ENCODE results near the gene LRIT1. TPM values are rescaled to one million over a fixed set of nuclear protein-coding genes. Genes with fewer than 3 reads are reported as not detected.

The LRIT1 gene
- total RNA-seq, 1 experiment from 2014 or later = not detected

- peaks cover 21% of the 10 kb centered on the region for H3K27me3 ChIP-seq (replicated peaks; ENCODE audit: insufficient read depth, low read depth, low read length, poor library complexity)
- H3K4me1 ChIP-seq (ENCODE audit: insufficient read depth, low read length, poor library complexity, severe bottlenecking) = no peaks in the 10 kb centered on the region
- no peaks in the 10 kb centered on the region for H3K9me3 ChIP-seq (ENCODE audit: low read depth, low read length, poor library complexity, severe bottlenecking)
- DNase-seq (ENCODE audit: low spot score) = no peak
- H3K27ac ChIP-seq (ENCODE audit: low read depth, low read length, poor library complexity, severe bottlenecking) = no peak overlapping the region
- no peak overlapping the region for H3K4me3 ChIP-seq (ENCODE audit: low read depth, low read length, poor library complexity, severe bottlenecking)
- CTCF ChIA-PET = no interaction called here
- TF ChIP-seq EZH2 (IDR thresholded peaks at IDR 0.05; ENCODE audit: borderline replicate concordance, low read depth, low read length, poor library complexity, severe bottlenecking) = no peak
- TF ChIP-seq CTCF (conservative IDR thresholded peaks at IDR 0.05; ENCODE audit: low read depth, low read length) = no peak
- POLR2A ChIA-PET (ENCODE audit: low non-redundant PET) = no interaction called here
- intact Hi-C loops (cut with micrococcal nuclease; ENCODE audit: unreplicated experiment) = no loop called here
- H3K36me3 ChIP-seq (ENCODE audit: insufficient read depth, low read length, poor library complexity, severe bottlenecking) = no peaks in the 10 kb centered on the region
- BruUV-seq (replicated peaks) = no TSS peak
Measured at GRCh38 chr10:84227810-84228209, 13.5 kb downstream of the LRIT1 start.

GRCh38 chr10:84226616-84227015 lies 14.7 kb downstream of the LRIT1 start:
- H3K27me3 ChIP-seq (replicated peaks; ENCODE audit: insufficient read depth, low read depth, low read length, poor library complexity) = peaks cover 12% of the 10 kb centered on the region
- POLR2A ChIA-PET (ENCODE audit: low non-redundant PET) = no interaction called here

GRCh38 chr10:84225427-84226173 lies 15.7 kb downstream of the LRIT1 start, which contains the start of gene LRIT2:
TSS of gene LRIT2 (minus strand) at chr10:84225544. CDS start at chr10:84225520, 24 bp downstream.
- TF ChIP-seq CTCF (conservative IDR thresholded peaks at IDR 0.05; ENCODE audit: low read depth, low read length) (no peak), EZH2 (IDR thresholded peaks at IDR 0.05; ENCODE audit: borderline replicate concordance, low read depth, low read length, poor library complexity, severe bottlenecking) (no peak)
- ChIA-PET POLR2A (ENCODE audit: low non-redundant PET) (no interaction called here), CTCF (no interaction called here)
- no peak for DNase-seq (ENCODE audit: low spot score)
- Histone ChIP-seq H3K36me3 (ENCODE audit: insufficient read depth, low read length, poor library complexity, severe bottlenecking) (no peaks in the 10 kb centered on the region), H3K27ac (ENCODE audit: low read depth, low read length, poor library complexity, severe bottlenecking) (no peak within 1 kb of the TSS), H3K27me3 (replicated peaks; ENCODE audit: insufficient read depth, low read depth, low read length, poor library complexity) (peaks cover 6% of the 10 kb centered on the region), H3K9me3 (ENCODE audit: low read depth, low read length, poor library complexity, severe bottlenecking) (no peaks in the 10 kb centered on the region), H3K4me3 (ENCODE audit: low read depth, low read length, poor library complexity, severe bottlenecking) (no peak within 1 kb of the TSS), H3K4me1 (ENCODE audit: insufficient read depth, low read length, poor library complexity, severe bottlenecking) (no peaks in the 10 kb centered on the region)
- intact Hi-C loops (cut with micrococcal nuclease; ENCODE audit: unreplicated experiment) = no loop called here
- BruUV-seq (replicated peaks) = no TSS peak

More at GRCh38 chr10:84226616-84227015, 14.7 kb downstream of the LRIT1 start:
- Histone ChIP-seq H3K4me1 (ENCODE audit: insufficient read depth, low read length, poor library complexity, severe bottlenecking) (no peaks in the 10 kb centered on the region), H3K36me3 (ENCODE audit: insufficient read depth, low read length, poor library complexity, severe bottlenecking) (no peaks in the 10 kb centered on the region), H3K9me3 (ENCODE audit: low read depth, low read length, poor library complexity, severe bottlenecking) (no peaks in the 10 kb centered on the region), H3K4me3 (ENCODE audit: low read depth, low read length, poor library complexity, severe bottlenecking) (no peak overlapping the region), H3K27ac (ENCODE audit: low read depth, low read length, poor library complexity, severe bottlenecking) (no peak overlapping the region)
- TF ChIP-seq EZH2 (IDR thresholded peaks at IDR 0.05; ENCODE audit: borderline replicate concordance, low read depth, low read length, poor library complexity, severe bottlenecking) = no peak
- TF ChIP-seq CTCF (conservative IDR thresholded peaks at IDR 0.05; ENCODE audit: low read depth, low read length) = no peak
- CTCF ChIA-PET = interaction anchor here (0.6 kb wide), 1 partner anchor 200 kb away, joined by 3 read pairs; no protein-coding TSS in a partner anchor
- intact Hi-C loops (cut with micrococcal nuclease; ENCODE audit: unreplicated experiment) = no loop called here
- BruUV-seq (replicated peaks) = no TSS peak
- DNase-seq (ENCODE audit: low spot score) = no peak

Measured in A673 (cell line).